ENCODE data around the gene STAT3.
A peak's percentile ranks its signal among the peaks of the same experiment; 100 is the strongest.
"Not testable (repeated sequence)": the region's sequence is repeated elsewhere in the genome, so short reads cannot be mapped to it uniquely, and the experiment has no call there.

Gene STAT3

DNA sequence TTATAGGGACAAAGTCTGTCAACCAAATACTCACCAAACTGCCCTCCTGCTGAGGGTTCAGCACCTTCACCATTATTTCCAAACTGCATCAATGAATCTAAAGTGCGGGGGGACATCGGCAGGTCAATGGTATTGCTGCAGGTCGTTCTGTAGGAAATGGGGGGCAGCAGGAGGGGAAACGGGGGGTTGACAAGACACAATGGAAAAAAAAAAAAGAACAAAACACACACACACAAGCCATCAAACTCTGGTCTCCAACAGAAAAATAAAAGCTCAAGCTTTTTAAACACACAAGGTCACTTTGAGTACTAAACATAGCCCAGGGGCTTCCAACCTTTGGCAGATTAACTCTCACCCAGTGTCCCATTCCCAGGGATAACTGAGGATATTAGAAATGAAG, 71.5 kb downstream of the STAT3 start:
- no peak for DNase-seq (ENCODE audit: low read depth)

DNA sequence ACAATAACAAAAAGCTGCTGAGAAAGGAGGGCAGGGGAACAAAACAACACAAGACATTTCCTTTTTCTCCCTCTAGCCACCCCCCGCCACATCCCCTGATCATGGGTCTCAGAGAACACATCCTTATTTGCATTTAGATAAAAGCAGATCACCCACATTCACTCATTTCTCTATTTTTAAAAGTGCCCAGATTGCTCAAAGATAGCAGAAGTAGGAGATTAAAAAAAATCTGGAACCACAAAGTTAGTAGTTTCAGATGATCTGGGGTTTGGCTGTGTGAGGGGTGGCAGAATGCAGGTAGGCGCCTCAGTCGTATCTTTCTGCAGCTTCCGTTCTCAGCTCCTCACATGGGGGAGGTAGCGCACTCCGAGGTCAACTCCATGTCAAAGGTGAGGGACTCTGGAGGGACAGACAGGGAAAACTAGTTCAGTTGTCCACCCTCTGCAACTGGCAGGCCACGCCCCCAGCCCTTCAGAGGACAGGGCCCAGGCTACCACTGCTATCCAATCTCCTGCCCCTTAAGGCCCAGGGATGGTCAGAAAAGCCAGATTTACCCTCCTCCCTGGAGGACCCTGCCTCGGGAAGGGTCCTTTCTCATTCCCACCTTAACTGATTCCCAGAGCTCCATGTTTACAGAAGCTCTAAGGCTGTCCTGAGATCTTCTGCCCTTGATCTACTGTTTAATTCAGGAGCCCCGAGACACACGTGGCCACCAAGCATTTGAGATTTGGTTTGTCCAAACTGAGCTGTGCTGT, 72.7 kb downstream of the STAT3 start:
- DNase-seq (ENCODE audit: low read depth) = no peak

DNA sequence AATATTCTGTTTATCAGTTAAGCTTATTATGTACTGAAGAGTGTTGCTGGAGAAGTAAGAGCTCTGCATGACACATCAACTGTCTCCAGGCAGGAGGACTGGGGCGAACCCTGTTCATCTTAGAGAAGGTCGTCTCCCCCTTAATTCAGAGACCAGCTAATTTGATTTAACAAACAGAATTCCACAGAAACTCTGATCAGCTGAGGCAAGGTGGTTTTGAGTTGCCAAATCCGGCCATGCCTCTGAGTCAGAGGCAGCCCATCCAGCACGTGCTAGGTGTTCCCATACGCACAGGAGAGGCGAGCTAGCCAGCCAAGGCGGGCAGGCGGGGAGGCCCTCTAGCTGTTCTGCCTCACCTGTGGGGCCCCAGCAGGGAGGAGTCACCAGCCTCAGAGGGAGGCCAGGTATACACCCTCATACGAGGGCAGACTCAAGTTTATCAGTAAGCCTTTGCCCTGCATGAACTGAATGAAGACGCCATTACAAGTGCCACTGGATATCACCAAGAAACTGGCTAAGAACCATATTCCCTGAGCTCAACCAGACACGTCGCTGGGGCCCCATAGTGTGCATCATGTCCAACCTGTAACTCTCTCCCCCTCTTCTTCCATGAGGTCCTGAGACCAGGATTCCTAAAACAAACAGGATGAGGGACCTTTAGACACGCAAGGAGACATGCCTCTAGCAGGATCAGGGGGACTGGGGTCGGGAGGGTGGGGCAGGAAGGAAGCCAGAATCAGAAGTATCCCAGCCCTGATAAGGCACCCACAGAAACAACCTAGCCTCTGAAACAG, 74.3 kb downstream of the STAT3 start:
- no peak for DNase-seq (ENCODE audit: low read depth)

DNA sequence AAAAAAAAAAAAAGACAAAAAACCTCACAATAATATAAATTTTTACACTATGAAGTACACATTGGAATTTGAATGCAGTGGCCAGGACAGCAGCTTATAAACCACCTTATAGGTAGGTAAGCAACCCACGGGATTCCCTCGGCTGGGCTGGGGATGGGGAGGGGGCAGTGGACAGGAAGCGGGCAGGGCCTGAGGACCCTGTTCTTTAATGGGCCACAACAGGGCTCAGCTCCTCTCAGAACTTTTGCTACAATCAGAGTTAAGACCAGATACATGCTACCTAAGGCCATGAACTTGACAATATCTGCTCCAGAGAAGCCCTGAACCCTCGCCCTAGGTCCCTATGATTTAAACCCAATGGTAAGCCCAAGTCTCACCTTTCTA, 74.9 kb downstream of the STAT3 start:
- DNase-seq (ENCODE audit: low read depth) = no peak

DNA sequence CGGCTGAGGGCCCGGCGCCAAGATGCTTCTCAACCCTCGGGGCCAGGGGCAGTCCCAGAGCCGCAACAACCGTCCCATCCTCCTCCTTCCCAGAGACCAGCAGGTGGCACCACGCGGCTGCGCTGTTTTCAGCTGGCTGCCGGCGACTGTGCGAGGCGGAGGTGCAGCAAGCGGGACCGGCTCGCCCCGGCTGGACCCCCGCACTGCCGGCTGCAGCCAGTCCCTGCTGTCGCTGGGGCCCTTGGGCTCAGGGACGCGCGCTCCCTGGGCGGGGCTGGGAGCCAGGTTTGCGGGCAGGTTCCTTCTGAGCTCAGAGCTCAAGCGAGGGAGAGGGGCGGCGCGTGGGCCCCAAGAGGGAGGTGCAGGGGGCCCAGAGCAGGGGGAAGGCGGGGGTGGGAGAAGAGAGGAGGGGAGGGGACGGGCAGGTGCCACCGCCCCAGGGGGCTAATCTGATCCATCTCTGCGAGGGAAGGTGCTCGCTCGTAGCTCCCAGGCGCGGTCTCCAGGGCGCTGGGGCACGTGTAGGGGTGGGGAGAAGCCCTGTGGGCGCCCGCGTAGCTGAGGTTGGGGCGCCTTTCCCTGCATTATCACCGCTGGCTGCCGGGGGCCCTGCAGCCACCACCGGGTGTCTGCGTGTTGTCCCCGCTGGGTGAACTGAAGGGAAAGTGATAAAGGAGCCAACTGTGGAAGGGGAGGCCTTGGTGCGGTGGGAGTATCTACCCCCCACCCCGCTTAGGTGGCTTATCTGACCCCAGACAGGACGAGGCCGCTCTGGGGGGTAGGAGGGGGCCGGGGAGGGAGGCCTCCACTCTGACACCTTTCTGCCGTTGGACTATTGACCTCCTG, 75.7 kb downstream of the STAT3 start:
- DNase-seq (ENCODE audit: low read depth) = peak; percentile 58

DNA sequence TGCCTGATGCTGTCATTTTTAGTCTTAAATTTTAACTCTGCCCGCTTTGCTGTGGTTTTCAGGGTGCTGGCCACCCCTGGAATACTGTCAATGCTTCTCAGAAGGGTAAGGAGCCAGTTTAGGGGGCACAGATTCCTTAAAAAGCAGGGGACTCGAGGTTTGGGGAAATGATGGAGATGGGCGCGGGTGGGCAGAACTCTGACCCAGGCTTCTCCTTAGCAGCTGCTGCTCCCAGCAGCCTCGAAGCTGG, 76.3 kb downstream of the STAT3 start:
- no peak for DNase-seq (ENCODE audit: low read depth)

DNA sequence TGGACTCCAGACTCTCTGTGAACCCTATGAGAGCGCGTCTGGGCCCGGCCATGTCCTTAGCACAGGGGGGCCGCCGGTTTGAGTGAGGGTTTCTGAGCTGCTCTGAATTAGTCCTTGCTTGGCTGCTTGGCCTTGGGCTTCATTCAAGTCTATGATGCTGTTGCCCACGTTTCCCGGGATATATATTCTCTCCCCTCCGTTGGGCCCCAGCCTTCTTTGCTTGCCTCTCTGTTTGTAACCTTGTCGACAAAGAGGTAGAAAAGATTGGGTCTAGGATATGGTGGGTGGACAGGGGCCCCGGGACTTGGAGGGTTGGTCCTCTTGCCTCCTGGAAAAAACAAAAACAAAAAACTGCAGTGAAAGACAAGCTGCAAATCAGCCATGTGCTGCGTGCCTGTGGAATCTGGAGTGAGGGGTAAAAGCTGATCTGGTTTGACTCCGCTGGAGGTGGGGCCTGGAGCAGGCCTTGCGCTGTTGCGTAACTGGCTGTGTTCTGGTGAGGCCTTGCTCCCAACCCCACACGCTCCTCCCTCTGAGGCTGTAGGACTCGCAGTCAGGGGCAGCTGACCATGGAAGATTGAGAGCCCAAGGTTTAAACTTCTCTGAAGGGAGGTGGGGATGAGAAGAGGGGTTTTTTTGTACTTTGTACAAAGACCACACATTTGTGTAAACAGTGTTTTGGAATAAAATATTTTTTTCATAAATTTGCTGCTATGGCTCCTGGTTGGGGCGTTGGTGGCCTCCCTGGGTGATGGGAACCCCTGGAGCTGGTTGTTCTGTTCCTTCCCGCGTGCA, 76.8 kb downstream of the STAT3 start:
- DNase-seq (ENCODE audit: low read depth) = no peak

DNA sequence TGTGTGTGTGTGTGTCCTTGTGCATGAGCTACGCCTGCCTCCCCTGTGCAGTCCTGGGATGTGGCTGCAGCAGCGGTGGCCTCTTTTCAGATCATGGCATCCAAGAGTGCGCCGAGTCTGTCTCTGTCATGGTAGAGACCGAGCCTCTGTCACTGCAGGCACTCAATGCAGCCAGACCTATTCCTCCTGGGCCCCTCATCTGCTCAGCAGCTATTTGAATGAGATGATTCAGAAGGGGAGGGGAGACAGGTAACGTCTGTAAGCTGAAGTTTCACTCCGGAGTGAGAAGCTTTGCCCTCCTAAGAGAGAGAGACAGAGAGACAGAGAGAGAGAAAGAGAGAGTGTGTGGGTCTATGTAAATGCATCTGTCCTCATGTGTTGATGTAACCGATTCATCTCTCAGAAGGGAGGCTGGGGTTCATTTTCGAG, 77.4 kb downstream of the STAT3 start:
- no peak for DNase-seq (ENCODE audit: low read depth)

DNA sequence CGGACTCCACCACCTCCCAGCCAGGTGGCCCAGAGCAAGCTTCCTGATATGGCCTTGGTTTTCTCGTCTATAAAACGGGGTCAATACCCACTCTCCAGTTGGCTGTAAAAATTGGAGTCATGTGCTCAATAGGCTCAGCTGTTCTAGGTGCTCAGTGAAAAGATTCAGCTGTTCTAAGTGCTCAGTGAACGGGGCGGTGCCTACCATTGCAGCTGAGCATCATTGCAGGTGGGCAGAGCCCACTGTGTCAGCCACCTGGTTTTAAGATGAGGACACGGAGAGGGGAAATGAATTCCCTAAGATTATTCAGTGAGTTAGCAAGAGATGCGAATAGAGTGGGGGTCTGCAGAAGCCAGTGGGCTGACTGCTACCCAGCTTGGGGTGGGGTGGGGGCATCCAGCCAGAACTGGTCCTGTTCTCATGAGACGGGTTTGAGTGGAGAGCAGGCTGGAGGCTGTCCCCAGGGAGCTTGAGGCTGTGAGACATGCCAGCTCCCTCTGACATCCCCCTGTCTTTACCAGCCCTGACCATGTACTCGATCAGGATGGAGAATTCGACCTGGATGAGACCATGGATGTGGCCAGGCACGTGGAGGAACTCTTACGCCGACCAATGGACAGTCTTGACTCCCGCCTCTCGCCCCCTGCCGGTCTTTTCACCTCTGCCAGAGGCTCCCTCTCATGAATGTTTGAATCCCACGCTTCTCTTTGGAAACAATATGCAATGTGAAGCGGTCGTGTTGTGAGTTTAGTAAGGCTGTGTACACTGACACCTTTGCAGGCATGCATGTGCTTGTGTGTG, 78.1 kb downstream of the STAT3 start:
- DNase-seq (ENCODE audit: low read depth) = no peak

DNA sequence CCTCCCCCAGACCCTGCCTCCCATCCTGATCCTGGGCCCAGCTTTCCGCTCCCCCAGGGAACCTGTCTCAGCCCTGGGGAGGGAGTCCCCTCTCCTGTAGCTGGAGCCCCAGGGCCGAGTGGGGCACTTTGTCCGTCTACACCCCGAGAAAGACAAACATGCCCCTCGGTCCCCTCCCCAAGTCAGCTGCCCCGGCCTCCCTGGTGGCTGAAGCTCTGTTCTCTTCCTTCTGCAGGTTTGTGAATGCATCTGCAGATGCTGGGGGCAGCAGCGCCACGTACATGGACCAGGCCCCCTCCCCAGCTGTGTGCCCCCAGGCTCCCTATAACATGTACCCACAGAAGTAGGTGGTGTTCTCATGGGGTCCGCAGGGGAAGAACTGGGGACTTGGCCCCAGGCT, 79.1 kb downstream of the STAT3 start:
- no peak for DNase-seq (ENCODE audit: low read depth)

DNA sequence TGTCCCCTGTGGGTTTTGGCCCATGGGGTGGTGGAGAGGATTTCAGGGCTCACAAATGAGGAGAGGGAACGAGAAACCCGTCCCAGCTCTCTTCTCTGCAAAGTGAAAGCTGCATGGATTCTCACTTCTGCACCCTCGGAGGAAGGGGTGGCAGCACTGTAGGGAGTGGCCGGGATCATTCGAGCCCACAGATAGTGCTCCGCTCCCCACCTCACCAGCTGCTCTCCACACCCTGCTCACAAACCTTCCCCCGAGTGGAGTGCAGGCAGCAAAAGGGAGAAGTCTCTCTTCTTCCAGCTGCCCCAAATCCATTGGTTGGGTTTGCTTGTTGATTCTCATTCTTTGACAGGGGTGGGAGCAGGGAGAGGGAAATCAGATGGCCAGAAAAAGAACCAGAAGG, 79.8 kb downstream of the STAT3 start:
- DNase-seq (ENCODE audit: low read depth) = no peak

DNA sequence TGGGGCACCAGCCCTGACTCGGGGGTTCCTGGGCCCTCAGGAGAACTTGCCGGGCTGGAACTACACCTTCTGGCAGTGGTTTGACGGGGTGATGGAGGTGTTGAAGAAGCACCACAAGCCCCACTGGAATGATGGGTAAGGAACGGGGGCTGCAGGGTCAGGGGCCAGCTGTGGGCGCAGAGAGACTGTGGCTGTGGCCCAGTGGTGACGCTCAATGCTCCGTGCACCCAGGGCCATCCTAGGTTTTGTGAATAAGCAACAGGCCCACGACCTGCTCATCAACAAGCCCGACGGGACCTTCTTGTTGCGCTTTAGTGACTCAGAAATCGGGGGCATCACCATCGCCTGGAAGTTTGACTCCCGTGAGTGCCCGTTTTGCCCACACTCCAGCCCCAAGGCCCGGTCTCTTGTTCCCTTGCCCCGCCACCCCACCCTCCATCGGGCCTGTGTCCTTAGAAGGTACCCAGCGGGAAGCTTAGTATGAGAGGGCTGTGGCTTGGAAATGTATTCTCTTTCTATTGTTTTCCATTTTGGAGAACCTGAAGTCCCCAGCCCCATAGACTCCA, 80.8 kb downstream of the STAT3 start:
- DNase-seq (ENCODE audit: low read depth) = no peak

DNA sequence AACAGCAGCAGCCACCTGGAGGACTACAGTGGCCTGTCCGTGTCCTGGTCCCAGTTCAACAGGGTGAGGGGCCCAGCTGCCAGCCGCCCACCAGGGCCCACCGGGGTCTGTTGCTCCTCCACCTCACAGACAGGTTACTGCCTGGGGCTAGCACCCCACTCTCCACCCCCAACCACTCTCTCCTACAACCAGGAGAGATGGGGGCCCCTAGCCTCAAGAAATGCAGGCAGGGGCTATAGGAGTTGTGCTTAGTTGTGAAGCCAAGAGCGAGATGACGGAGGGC, 81.9 kb downstream of the STAT3 start:
- no peak for DNase-seq (ENCODE audit: low read depth)

DNA sequence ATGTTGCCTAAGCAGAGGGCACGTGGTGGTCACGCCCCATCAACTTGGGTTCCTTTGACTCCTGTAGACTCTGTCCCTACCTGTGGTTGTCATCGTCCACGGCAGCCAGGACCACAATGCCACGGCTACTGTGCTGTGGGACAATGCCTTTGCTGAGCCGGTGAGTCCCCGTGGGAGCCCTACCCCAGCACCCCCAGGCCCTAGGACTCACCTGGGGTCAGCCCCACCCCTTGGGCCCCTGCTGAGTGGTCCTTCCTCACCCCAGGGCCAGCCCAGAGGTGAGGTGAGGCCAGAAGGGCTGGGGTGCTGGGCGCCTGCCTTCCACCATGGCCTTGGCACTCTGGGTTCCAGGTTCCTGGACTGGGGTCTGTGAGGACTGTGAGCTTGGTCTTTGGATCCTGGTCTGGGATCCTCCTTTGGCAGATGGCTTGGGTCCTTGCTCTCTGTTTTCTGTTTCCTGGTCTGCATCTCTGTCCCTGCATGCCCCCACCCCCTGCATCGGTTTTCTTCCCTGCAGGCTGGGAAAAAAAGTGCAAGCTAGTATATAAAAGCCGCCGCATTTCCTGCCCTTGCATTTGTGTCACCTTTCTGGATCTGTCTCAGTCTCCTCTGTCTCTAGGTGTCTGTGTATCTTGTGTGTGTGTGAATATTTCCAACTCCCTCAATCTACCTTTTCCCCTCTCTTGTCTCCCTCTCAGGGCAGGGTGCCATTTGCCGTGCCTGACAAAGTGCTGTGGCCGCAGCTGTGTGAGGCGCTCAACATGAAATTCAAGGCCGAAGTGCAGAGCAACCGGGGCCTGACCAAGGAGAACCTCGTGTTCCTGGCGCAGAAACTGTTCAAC, 82.5 kb downstream of the STAT3 start:
- no peak for DNase-seq (ENCODE audit: low read depth)

DNA sequence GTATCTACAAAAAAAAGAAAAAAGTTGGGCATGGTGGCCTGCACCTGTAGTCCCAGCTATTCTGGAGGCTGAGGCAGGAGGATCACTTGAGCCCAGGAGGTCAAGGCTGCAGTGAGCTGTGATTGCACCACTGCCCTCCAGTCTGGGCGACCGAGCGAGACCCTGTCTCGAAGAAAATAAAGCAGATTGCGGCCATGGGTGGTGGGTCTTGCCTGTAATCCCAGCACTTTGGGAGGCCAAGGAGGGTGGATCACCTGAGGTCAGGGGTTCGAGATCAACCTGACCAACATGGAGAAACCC, 83.3 kb downstream of the STAT3 start:
- not testable (repeated sequence) for DNase-seq (ENCODE audit: low read depth)

DNA sequence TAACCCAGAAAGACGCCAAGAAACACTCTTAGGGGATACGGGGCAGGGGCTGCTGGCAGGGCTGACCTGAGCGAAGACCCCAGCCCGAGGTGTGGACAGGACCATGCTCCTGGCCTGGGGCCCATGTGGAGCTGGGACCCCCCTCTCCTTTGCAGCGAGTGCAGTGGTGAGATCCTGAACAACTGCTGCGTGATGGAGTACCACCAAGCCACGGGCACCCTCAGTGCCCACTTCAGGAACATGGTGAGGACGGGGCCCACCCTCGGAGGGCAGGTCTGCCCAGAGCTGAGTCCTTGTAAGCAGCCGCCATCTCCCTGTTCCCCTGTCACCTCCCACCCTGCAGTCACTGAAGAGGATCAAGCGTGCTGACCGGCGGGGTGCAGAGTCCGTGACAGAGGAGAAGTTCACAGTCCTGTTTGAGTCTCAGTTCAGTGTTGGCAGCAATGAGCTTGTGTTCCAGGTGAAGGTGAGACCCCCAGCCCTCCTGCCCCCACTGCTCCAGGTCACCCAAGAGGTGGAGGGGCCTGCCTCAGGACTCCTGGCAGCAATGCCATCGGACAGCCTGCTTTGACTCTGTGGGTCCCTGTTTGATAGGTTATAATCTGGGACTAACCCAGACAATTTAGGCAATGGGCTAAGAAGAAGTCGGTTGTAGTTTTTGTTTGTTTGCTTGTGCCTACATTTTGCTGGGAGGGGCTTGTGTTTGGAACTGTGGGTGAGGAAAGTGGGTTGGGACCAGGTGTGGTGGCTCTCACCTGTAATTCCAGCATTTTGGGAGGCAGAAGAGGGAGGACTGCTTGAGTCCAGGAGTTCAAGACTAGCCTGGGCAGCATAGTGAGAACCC, 83.8 kb downstream of the STAT3 start:
- DNase-seq (ENCODE audit: low read depth) = no peak

DNA sequence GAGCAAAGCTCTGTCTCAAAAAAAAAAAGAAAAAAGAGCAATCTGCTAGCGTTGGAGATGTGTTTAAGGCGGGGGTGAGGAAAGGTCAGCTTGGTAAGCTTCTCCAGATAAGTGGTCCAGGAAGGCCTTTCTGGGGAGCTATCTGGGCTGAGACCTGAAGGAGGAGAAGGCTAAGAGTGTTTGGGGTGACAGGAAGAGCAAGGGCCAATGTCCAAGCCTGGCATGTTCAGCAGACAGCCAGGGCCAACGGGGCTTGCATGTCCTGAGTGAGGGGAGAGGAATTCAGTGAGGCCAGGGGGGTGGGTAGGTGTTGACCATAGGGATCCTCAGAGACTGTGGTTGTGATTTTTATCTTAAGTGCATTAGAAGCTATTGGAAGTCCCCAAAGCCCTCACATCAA, 84.5 kb downstream of the STAT3 start:
- DNase-seq (ENCODE audit: low read depth) = no peak

DNA sequence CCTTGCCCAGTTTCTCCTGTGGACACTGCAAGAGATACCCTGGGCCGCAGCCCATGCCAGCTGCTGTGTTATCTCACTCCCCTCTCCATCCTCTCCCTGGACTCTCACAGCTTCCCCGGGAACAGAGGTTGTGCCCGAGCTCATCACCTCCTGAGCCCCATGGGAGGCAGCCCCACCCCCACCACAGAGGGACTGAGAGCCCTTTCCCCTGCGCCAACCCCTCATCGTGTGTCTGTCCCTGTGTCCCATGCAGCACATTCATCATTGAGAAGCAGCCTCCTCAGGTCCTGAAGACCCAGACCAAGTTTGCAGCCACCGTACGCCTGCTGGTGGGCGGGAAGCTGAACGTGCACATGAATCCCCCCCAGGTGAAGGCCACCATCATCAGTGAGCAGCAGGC, 87.2 kb downstream of the STAT3 start:
- DNase-seq (ENCODE audit: low read depth) = no peak

DNA sequence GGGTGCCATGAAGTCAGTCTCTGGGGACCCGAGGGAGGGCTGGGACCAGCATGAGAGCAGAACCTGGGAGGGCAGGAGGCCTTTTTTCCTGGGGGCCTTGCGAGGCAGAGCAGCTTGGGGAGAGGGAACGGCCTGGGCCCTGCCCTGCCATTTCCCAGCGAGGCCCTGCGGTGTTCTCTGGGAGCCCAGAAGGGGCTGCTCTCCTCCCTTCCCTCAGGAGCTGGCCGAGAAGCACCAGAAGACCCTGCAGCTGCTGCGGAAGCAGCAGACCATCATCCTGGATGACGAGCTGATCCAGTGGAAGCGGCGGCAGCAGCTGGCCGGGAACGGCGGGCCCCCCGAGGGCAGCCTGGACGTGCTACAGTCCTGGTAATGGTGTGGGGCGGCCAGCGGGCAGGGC, 88.3 kb downstream of the STAT3 start:
- not testable (repeated sequence) for DNase-seq (ENCODE audit: low read depth)

DNA sequence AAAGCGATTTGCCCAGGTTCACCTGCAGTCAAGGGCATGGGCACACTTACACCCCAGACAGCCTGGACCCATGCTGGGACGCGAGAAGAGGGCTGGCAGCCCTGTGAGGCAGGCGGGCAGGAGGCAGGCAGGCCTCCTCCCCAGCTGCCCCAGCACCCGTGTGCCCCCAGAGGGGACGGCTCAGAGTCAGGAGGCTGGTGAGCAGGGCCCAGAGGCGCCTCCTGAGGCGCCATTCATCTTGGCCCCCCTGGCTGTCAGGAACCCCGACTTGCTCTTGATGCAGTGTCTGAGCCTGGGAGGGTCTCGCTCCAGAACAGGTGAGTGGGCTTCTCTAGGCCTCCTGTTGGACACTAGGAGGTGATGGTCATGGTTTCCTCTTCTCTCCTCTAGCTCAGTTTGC, 88.9 kb downstream of the STAT3 start:
- DNase-seq (ENCODE audit: low read depth) = not testable (repeated sequence)
